ENCODE data around the gene TOR3A.
A peak's percentile ranks its signal among the peaks of the same experiment; 100 is the strongest.
"Not testable (repeated sequence)": the region's sequence is repeated elsewhere in the genome, so short reads cannot be mapped to it uniquely, and the experiment has no call there.

TOR3A gene, protein sequence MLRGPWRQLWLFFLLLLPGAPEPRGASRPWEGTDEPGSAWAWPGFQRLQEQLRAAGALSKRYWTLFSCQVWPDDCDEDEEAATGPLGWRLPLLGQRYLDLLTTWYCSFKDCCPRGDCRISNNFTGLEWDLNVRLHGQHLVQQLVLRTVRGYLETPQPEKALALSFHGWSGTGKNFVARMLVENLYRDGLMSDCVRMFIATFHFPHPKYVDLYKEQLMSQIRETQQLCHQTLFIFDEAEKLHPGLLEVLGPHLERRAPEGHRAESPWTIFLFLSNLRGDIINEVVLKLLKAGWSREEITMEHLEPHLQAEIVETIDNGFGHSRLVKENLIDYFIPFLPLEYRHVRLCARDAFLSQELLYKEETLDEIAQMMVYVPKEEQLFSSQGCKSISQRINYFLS

DNA sequence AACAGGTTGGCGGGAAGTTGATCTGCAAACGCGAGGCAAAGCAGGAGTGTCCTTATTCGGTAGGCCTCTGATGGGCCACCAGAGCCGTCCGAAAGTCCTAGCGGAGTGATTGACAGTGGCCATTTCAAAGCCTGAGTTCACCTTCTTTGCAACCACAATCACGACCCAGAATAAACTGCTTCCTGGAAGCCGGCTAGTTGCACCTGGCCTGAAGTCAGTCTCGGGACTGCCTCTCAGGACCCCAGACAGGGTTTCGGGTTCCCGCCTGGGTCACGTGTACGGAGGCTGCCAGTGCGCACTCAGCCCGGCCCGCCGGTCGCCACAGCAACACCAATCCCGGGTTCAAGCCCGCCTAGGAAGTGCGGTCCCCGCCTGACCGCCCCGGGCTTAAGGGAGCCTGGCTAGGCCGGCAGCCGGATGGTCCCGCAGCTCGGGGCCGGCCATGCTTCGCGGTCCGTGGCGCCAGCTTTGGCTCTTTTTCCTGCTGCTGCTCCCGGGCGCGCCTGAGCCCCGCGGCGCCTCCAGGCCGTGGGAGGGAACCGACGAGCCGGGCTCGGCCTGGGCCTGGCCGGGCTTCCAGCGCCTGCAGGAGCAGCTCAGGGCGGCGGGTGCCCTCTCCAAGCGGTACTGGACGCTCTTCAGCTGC lies at the start of gene TOR3A:
TOR3A (plus strand) TSS at position 384 of the 646 bp plus-strand sequence; CDS start at position 443, 59 bp downstream.
- peak; percentile 85 for DNase-seq

DNA sequence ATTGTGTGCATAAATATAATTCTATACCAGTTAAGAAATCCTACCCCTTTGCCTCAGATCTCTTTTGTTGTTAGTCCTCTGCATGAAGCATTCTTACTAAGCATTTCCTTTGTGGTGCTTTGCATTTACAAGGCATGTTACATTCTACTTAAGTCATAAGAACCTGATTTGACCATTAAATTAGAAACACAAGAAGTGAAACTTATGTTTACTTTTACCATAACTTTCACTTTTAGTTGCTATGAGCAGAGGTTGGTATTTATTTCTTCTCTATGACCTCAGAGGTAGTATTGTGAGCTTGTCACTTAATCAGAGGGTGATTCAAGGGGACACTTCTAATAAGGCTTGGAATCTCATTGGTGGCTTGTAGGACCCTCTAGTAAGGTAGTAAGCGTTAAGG lies 47.1 kb upstream of the TOR3A start:
- no peak for DNase-seq

DNA sequence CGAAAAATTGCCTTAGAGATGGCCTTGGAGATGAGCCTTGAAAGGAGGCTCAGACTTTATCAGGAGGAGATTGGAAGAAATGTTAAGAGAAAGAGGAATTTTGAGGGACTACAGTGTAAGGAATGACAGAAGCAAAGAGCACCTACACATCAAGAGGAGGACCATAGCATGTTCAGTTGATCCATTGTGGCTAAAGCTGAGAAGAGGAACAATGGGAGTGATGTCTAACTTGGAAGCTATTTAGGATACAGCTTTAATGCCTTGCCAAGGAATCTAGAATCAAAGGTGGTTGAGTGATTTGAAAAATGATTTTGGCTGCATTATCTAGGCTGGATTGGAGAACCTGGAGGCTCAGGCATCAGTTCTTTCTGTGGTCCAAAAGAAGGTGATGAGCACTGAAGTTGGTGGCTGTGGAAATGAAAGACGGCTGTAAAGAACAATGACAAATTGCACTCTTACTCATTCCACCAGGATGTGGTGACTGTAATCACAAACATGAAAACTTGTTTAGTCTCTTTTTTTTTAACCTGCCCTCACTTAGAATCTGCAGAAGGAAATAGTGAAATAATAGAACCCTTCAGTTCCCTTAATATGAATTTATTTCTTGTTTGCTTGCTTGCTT lies 44.9 kb upstream of the TOR3A start:
- peak; percentile 42 for DNase-seq

DNA sequence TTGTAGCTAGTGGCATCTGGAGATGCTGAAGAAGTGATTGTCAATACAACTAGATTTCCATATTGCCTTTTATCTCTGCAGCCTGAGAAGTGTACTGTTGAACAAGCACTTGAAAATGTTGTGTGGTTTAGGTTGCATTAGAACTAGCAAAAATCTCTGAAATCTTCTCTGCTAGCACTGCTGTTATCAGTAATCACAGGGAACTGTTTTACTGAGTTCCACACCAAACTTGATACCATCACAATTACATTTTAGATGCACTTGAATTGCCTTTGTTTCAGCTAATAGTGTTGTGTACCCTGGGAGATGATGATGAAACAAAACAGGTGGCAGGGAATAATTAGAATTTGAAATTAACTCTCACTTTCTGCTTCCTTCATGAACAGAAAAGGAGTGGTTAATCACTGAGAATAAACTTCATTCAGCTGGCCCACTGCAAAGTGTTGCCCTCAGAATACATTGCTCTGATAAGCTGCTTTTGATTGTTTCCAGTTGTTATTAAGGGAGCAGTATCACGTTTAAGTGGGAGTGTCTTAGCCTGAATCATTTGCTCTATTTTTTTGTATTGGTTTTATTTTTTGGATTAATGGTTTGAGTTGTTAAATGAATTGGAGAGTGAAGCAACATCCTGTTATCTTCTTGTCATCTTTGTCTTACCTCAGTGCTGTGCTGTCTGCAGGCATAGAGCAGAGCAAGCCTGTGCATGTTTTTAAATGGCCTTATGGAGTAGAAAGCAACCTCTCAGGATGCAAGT lies 43.2 kb upstream of the TOR3A start:
- peak; percentile 15 for DNase-seq

DNA sequence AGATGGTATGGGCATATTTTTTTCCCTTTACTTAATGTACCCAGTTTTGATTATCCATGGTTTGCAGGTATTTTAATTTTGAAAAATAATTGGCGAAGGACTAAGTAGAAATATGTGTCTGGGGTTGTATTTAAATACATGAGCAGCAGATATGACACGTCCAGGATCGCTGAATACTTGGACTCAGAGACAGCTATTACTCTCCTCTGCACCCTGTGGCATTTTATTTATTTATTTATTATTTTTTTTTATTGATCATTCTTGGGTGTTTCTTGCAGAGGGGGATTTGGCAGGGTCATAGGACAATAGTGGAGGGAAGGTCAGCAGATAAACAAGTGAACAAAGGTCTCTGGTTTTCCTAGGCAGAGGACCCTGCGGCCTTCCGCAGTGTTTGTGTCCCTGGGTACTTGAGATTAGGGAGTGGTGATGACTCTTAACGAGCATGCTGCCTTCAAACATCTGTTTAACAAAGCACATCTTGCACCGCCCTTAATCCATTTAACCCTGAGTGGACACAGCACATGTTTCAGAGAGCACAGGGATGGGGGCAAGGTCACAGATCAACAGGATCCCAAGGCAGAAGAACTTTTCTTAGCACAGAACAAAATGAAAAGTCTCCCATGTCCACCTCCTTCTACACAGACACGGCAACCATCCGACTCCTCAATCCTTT lies 42.2 kb upstream of the TOR3A start:
- DNase-seq = not testable (repeated sequence)

DNA sequence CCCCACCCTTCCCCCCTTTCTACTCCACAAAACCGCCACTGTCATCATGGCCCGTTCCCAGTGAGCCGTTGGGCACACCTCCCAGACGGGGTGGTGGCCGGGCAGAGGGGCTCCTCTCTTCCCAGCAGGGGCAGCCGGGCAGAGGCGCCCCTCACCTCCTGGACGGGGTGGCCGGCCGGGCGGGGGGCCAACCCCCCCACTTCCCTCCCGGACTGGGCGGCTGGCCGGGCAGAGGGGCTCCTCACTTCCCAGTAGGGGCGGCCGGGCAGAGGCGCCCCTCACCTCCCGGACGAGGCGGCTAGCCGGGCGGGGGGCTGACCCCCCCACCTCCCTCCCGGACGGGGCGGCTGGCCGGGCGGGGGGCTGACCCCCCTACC lies 41.7 kb upstream of the TOR3A start:
- not testable (repeated sequence) for DNase-seq

DNA sequence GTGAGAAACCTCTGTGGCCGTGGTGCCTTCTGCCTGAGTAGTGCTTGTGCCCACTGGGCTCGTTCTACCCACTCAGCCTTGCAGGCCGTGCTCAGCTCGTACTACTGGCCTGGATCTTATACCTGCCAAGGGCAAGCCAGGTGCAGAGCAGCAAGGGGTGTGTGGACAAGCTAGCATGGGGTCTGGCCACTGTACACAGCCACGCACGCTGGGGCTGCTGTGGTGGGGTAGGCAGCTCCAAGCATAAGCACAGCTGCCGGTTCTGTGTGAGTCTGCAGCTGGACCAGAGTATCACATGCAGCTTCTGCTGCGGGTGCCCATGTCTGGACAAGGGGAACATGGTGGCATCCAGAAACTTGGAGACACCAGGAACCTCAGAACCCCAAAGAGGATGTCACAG lies 39.8 kb upstream of the TOR3A start:
- DNase-seq = no peak

DNA sequence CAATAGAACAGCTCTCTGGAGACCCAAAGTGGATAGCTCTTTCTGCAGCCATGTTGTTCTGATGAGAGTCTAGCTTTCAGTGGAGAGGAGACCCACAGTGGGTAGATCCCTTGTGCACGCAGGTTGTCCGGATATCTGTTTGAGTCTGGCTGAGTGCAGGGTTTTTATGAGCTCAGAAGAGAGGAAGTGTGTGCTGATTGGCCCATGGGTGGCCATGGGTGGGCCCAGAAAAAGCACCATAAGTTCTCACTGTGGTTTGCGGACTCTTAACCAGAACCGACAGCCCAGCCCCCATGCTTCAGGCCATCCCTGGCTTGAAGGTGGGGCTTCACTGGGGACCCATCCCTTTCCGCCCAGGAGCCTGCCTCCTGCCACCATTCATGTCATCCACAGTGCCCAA lies 39.2 kb upstream of the TOR3A start:
- DNase-seq = no peak

DNA sequence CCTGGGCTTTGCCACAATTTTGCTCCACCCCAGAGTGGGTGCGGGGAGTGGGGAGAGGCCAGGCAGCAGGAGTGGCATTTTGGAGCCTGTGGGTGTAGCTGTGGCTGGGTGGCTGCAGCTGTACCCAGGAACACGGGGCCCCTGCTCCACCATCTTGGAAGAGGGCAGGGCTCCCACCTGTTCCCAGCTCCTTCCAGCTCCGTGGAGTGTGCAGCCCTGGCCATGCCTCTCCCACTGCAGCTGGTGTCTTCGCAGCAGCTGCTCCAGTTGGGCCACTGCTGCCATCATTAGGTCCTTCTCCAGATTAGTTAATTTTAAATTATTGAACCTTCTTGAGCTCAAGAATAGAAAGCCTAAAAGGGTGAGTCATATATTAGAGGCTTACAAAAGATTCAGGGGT lies 38.6 kb upstream of the TOR3A start:
- DNase-seq = no peak

DNA sequence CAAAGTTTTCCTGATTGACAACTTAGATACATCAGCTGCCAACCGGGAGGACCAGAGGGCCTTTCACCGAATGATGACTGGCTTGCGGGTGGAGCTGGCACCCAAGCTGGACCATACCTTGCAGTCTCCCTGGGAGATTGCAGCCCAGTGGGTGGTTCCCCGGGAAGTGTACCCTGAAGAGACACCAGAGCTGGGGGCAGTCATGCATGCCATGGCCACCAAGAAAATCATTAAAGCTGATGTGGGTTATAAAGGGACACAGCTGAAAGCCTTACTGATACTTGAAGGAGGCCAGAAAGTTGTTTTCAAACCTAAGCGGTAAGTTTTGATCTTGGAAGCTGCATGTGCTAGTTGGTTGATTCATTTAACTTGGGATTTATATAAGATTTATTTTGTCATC lies 38.0 kb upstream of the TOR3A start:
- no peak for DNase-seq

DNA sequence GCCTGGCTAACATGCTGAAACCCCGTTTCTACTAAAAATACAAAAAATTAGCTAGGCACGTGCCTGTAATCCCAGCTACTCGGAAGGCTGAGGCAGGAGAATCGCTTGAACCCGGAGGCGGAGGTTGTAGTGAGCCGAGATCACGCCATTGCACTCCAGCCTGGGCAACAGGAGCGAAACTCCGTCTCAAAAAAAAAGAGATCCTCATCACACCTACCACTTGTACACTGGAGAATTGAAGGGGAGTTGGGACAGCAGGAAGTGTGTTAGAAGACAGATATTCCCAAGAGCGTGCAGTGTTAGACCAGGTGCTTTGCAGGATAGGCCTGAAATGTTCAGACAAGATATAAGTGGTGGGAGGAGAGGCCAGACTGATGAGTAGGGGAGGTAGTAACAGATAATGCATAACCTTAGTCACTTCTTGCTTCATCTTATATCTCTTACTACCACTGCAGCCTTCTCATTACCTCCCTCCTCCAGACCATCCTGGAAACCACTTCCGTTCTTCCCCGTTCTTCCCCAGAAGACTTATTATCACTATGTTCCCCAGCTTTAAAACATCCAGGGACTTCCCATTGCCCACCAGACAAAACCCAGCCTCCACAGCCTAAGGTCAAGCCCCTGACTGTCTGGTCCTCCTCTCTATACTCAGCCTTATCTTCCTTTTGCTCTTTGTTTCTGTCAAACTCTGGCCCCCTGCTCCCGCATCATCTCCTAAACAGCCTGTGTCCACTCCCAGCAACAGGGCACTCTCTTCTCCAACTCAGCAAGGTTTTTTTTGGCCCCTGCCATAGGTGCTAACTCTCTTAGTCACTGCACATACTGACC lies 34.8 kb upstream of the TOR3A start:
- no peak for DNase-seq

DNA sequence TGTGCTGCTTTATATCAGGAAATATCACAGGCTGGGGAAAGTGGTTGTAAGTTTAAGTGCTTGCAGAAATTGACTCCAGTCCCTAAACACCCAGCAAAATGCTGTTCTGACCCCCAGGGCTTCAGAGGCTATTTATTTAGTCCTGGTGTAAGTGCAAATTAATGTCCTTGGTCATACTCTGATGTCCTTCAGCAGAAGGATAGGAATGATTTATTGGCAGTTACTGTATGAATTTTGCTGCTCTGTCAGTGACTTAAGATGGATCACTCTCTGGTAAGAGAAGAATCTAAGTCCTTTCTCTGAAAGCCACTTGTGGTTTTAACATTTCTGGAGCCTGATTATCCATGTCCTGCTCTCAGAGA lies 34.3 kb upstream of the TOR3A start:
- DNase-seq = no peak

DNA sequence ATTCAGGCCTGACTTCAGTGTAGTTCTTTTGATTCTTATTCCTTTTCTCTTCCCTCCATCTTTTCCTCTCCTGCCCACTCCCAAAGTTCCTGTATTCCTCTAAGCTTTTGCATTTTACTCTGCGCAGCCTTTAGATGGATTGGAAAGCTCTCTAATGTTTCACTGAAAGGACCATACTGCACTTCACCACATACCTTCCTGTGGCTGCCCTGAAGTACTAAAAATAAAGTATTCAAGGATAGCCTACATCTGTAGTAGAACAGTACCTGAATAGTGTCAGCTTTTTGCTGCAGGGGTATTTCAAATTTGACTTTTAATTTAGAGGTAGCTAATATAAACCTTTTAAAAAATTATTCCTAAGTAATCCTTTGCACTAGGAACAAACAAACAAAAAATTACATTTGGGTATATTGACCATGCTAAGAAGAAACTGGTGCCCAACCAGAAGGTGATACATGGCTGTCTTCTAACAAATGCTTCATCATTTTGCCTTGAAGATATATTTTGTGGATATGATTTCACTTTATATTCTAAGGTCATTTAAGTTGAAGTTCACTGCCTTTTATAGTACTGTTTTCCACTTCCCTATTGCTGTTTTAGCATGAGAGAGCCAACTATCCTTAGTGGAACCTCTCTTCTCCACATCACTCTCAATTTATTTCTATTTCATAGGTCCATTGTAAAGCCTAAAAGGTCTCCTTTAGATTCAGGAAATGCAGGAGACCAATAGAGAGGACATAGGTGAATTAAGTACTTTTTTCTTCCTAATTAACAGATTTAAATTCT lies 33.3 kb upstream of the TOR3A start:
- DNase-seq = no peak

DNA sequence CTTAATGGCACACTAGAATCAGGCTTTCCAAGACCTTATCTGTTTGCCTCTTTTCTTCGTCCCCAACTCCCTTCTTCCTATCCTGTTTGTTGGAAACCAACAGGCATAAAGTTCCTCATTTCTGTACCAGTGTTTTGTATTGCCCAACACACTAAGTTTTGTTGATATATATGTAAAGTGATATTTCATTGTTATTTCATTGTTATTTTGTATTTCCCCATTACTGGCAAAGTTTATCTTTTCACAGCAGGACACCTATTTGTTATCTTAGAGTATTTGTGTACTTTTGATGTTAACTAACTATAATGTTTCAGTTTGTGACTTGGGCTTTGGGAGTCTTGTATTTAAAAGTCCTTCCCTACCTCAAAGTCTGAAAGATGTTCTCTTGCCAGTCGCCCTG lies 29.1 kb upstream of the TOR3A start:
- DNase-seq = no peak

DNA sequence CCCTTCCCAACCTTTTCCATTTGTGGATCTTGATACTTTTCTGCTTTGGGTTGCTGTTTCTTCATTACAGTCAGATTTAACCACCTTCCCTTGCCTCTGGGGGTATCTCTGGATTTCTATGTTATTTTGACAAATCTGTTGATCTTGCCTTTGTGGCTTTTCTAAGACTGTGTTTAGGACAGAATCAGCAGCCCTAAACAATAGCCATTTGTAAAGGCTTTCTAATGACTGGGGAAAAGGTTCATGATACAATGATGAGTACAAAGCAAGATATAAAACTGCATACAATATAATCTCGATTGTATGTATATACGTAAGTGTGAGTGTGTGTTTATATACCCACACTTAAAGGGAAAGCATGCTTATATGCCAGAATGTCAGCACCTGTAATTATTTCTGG lies 28.4 kb upstream of the TOR3A start:
- no peak for DNase-seq

DNA sequence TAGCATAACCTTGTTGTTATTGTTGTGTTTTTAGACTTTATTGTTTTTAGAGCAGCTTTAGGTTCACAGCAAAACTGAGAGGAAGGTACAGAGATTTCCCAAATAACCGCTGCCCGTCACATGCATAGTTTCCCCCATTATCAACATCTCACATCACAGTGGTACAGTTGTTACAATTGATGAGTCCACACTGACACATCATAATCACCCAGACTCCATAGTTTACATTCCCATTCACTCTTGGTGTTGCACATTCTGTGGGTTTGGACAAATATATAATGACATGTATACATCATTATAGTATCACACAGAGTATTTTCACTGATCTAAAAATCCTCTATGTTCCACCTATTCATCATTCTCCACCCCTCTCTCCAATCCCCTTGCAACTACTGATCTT lies 25.9 kb upstream of the TOR3A start:
- DNase-seq = no peak

DNA sequence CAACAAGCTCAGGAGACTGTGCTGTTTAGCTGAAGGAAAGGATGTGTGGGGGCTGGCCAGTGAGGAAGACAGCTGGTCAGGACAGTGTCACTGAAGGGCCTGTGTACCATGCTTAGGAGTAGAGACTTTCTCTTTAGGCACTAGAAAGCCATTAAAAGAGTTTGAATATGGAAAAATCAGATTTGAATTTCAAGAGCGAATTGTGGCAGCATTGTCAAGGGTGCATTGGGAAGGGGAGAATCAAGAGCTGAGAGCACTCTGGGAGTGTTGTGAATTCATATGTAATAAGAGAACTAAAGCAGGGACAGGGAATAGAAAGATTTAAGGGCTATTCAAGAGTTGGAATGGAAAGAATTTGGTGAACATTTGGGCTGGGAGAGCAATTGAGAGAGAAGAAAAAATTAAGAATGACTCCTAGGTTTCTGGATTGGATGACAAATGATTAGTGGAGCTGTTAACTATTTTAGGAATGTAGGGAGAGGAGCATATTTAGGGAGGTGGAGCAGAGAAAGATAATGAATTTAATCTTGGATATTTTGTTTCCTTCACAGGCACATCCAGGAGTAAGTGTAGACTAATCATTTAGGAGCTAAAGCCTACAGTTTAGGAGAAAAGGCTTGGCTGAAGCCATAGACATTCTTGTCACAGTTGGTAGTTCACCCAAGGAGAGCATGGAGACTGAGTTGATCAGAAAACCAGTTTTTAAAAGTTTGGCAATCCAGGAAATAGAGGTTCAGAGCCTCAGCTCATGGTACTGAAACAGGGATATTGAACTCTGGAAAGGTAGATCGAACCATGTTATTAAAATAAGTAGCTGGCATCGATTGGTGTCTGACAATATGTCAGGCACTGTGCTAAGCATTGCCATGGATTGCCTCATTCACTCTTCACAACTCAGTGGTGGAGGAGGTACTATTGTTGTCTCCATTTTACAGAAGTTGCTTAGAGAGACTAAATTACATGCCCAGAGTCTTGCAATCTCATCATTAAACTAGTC lies 23.1 kb upstream of the TOR3A start:
- DNase-seq = no peak

DNA sequence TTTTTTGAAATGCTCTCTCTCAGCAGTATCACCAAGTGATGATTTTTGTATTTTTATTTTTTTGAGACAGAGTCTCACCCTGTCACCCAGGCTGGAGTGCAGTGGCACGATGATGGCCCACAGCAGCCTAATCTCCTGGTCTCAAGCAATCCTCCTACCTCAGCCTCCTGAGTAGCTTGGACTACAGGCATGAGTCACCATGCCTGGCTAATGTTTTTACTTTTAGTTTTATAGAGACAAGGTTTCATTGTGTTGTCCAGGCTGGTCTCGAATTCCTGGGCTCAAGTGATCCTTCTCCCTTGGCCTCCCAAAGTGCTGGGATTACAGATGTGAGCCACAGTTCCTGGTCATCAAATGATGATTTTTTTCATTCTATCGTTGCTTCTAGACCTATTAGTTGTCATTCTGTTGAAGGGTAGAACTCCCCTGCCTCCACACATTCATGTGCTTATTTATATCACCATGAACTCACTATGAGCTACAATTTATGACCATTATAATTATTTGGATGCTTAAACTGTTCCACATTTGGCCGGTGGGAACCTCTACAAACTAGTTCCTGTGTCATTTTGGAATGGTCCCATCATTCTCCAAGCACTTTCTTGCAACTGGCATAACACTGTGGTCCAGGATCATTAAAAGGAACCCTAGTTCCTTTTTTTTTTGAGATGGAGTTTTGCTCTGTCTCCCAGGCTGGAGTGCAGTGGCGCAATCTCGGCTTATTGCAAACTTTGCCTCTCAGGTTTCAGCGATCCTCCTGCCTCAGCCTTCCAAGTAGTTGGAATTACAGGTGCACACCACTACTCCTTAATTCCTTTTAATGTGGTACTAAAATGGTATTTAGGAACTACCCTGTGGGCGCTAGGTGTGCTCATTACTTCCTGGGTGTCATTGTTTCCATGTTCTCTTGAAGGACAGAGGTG lies 20.2 kb upstream of the TOR3A start:
- no peak for DNase-seq

DNA sequence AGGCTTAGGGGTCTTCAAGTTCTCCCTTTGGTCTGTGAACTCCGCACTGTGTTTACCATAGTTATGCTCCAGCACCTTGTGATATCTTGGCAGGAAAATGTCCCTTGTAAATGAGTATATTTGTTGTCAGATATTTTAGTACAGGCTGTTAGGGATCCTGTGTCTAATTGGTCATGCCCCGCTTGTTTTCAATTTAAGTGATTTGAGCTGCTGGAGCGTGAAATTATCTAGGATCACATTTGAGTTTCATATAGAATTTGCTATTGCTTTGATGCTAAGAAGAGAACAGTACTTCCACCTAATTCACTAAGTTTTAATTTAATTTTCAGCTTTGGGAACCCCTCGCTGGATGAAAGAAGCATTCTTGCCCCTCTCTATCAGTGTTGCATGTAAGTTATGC lies 15.4 kb upstream of the TOR3A start:
- DNase-seq = no peak

Data from CD4-positive, alpha-beta T cell treated with Interleukin-17A for 4 hours (primary cell).